A549 treated with GW870086 at 1 μM for 4 hours (cell line): ENCODE measurements around the gene CSRNP3. TPM values are rescaled to one million over a fixed set of nuclear protein-coding genes. Genes with fewer than 3 reads are reported as not detected.

Experiments used
- total RNA-seq: library from RNA; stranded (reverse); fragments of 200-300 nt; extraction: Qiagen RNA extraction; gene quantifications from 5 replicates; pipeline ENCODE4 v1.2.3, GENCODE V29; 2022; ENCODE audit warnings: low read depth

Gene CSRNP3
- total RNA-seq, result not detected in 5 replicates

GRCh38 chr2:165469417-165469816 lies at the start of gene CSRNP3:
Gene CSRNP3 (plus strand): TSS chr2:165469698. CDS start chr2:165595066, 125,368 bp downstream.

Other genes starting within 250 kb of the CSRNP3 start
- not detected in 5 replicates for gene SCN2A, start 230.3 kb upstream of the CSRNP3 start, total RNA-seq